GM18519 (cell line): ENCODE measurements around the gene NUDCD2.
"Not testable (repeated sequence)": the region's sequence is repeated elsewhere in the genome, so short reads cannot be mapped to it uniquely, and the experiment has no call there.

Experiments
- ATAC-seq: cut with Tn5 transposase; IDR thresholded peaks from one replicate; pipeline ENCODE4 v1.9.1; 2021; ENCODE audit warnings: mild to moderate bottlenecking, moderate library complexity; ENCODE audit not compliant: unreplicated experiment, low FRiP score

NUDCD2 gene

GRCh38 chr5:163473635-163474243 is 13.8 kb upstream of the NUDCD2 start:
- ATAC-seq, result no peak

- ATAC-seq, result no peak
Measured at GRCh38 chr5:163467682-163468081, 7.8 kb upstream of the NUDCD2 start.

DNA sequence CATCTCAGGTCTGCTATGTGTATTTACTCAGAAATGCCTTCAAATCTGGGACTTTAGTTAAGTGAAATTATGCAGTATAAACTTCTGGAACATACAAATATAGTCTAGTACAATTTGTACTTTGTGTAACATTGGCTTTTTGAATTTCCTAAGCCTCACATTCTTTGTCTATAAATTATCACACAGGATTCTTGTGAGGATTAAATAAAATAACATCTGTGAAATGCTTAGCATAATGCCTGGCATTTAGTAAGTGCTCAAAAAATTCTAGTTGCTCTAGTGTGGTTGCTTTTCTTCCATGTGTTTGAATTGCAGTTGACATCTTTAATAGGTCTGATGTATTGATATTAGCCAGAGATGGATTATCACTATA is 3.1 kb upstream of the NUDCD2 start:
- ATAC-seq, result no peak

- no peak for ATAC-seq
Measured at GRCh38 chr5:163460562-163461171, 765 bp upstream of the NUDCD2 start, which contains the start of gene HMMR. TSS of gene HMMR (plus strand) at chr5:163460632. CDS start at chr5:163460693, 61 bp downstream.

- ATAC-seq, result no peak
Measured at GRCh38 chr5:163459462-163459818, 462 bp downstream of the NUDCD2 start.

DNA sequence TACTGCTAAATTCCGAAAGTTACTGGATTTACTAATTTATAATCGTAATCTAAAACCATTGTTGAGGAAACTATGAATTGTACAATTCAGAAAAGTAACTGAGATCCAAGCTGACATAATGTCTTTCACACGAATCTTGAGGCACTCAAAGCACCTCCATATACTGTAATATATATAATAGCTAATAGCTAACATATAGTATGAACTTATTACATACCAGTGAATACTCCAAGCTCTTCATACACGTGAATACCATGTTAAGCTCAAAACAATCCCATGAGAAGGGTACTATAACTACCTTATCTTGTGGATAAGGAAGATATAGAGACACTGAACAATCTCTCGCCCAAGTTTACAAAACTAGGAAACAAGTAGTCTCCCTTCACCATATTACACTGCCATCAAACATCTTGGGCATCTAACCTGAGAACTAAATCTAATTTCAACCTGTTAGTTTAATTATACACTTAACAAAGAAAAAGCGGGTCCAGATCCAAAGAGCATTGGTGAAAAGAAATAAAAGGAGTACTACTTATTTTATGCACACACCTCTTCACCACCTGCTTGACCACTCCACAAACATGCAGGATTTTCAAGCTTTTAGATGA is 1.0 kb downstream of the NUDCD2 start:
- ATAC-seq, result no peak

- ATAC-seq, result no peak
Measured at GRCh38 chr5:163456840-163457239, 3.1 kb downstream of the NUDCD2 start.

DNA sequence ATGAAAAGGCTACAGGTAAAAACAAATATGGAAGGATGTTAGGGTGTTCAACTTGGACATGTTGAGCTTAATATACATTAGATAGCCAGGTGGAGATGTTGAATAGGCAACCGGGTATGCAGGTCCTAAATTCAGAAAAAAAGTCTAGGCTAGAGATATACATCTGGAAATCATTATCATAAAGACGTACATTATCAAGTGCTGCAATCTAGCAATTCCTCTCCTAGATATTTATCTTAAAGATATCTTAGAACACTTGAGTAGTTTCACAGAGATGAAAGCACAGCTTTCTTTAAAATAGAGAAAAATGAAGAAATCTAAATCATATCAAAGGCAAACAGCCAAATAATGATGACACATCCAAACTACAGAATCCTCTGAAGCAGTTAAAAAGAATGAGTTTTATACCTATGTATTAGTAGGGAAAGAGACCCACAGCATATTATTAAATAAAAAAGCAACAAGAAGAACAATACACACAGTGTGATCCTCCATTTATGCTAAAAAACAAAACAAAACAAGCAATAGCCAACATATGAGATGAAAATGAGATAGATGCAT is 3.8 kb downstream of the NUDCD2 start:
- no peak for ATAC-seq

GRCh38 chr5:163455406-163455805 is 4.5 kb downstream of the NUDCD2 start:
- not testable (repeated sequence) for ATAC-seq

DNA sequence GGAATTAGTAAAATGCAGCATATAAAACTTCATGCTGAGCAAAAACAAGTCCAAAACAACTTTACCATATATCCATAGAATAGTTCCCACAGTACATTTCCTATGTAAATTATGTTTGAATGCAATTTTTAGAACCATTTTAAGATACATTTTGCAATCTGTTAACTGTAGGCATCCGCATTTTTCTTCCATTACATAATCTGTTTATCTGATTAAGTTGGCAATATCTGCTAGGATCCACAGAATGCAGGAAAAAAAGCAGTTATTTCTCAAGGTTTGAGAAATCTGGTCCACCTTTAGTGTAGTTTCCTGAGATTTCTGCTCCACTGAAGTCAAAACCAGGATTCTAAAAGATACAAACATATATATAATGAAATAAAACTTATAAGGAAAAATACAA is 6.2 kb downstream of the NUDCD2 start:
- no peak for ATAC-seq

DNA sequence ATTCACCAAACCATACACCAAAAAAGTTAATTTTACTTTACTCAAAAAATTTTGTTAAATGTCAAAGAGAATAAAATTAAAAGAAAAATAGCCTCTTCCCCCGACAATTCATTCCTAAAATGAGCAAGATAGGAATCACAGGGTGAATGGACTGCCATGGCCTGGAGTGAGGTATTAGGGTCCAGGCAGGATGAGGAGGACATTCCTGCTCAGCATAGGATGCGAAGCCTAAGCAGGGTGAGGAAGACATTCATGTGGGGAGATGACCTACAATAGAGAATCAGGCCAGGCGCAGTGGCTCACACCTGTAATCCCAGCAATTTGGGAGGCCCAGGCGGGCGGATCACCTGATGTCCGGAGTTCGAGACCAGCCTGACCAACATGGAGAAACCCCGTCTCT is 8.4 kb downstream of the NUDCD2 start:
- no peak for ATAC-seq

- no peak for ATAC-seq
Measured at GRCh38 chr5:163448491-163448890, 11.4 kb downstream of the NUDCD2 start.

- no peak for ATAC-seq
Measured at GRCh38 chr5:163447875-163448274, 12.0 kb downstream of the NUDCD2 start.

GRCh38 chr5:163447191-163447590 is 12.7 kb downstream of the NUDCD2 start:
- no peak for ATAC-seq

- ATAC-seq, result no peak
Measured at GRCh38 chr5:163445345-163445744, 14.6 kb downstream of the NUDCD2 start.

- no peak for ATAC-seq
Measured at GRCh38 chr5:163444526-163444925, 15.4 kb downstream of the NUDCD2 start.

DNA sequence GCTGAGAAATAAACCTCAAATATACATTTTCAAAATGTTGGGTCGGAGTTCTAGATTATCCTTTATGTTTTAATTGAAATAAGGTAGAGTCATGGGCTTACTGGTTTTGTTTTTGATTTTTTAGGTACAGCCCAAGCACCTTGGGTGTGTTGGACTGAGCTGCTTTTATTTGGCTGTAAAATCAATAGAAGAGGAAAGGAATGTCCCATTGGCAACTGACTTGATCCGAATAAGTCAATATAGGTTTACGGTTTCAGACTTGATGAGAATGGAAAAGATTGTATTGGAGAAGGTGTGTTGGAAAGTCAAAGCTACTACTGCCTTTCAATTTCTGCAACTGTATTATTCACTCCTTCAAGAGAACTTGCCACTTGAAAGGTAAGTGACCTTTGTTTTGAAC is 18.9 kb downstream of the NUDCD2 start:
- no peak for ATAC-seq

DNA sequence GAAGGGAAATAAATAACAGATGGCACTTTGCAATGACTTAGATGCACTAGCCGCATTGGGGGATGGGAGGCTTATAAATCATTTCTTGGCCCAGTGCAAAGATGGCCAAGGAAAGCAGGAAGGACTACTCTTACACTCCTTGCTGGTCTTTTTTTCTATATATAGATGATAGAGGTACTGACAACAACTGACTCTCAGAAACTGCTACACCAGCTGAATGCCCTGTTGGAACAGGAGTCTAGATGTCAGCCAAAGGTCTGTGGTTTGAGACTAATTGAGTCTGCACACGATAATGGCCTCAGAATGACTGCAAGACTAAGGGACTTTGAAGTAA is 20.8 kb downstream of the NUDCD2 start:
- peak; percentile 31 for ATAC-seq

DNA sequence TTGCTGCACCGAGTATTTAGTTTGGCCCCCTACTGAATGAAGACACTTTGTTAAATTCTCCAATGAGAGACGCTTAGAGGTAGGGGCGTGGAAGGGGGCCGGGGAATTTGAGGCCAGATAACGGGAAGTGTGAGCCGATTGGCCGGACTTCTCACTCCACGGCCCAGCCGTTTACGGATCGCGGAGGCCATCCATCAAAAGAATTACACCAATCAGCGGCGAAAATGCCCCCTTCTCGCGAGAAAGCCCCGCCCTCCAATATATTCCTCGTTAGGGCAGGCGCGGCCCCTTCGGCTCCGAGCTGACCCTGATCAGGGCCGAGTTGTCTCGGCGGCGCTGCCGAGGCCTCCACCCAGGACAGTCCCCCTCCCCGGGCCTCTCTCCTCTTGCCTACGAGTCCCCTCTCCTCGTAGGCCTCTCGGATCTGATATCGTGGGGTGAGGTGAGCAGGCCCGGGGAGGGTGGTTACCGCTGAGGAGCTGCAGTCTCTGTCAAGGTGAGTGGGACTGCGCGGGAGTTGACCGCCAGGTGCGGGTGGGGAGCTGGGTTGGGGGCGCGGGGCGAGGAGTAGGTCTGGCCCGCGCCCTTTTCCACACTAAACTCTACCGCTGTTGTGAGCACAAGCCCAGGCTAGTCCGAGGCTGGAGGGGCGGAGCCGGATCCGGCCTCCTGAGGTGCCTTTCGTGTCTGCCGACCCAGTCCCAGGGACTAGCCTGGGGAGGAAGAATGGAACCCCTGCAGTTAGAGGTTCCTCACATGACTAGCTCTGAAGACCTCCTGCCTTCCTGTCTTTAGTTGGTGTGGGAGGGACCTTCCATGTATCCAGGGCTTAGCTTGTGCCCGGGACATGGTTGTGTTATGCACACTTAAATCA is 22.4 kb downstream of the NUDCD2 start, which contains the start of gene CCNG1:
Gene CCNG1, plus strand, starts transcription at position 287 of the 874 bp plus-strand sequence. CDS start 1,662 bp downstream, outside the sequence.
- peak; percentile 83 for ATAC-seq

DNA sequence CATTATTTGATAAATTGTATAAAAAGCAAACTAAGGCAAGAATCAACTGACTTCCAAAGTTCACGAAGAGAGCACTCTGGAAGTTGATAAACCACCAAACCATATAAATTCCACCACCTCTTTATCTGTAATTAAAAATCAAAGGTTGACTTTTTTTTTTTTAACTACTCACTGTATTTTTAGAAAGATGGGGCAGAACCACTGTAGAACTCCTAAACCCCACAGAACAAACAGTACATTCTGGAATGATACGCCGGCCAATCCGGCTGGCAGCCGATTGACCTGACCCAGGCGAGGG is 22.9 kb downstream of the NUDCD2 start:
- ATAC-seq, result no peak

- no peak for ATAC-seq
Measured at GRCh38 chr5:163436515-163436914, 23.4 kb downstream of the NUDCD2 start.
